Loucy (cell line): ENCODE data around the gene TNFRSF11A.

Source experiments
- H2AFZ ChIP-seq: fragments of 200-600 bp; sonication (generic); 2 replicates; pipeline ENCODE4 v1.6.0; 2016; ENCODE audit warnings: antibody characterized with exemption, mild to moderate bottlenecking, low read length, moderate library complexity
- H3F3A ChIP-seq: fragments of 200-600 bp; 2 replicates; pipeline ENCODE4 v1.6.0; 2016; ENCODE audit warnings: antibody characterized with exemption, low read depth, mild to moderate bottlenecking
- H3K27me3 ChIP-seq: fragments of 200-600 bp; sonication (generic); 2 replicates; pipeline ENCODE4 v1.6.1; 2014; ENCODE audit warnings: low read length, mild to moderate bottlenecking; ENCODE audit not compliant: insufficient read depth, poor library complexity, severe bottlenecking
- H3K36me3 ChIP-seq: fragments of 200-600 bp; sonication (generic); 2 replicates; pipeline ENCODE4 v1.6.1; 2016; ENCODE audit warnings: low read length; ENCODE audit not compliant: insufficient read depth
- H3K4me1 ChIP-seq: fragments of 200-600 bp; sonication (generic); 2 replicates; pipeline ENCODE4 v1.5.1; 2014; ENCODE audit warnings: low read length, mild to moderate bottlenecking; ENCODE audit not compliant: insufficient read depth, poor library complexity, severe bottlenecking
- H3K4me2 ChIP-seq: fragments of 200-600 bp; sonication (generic); 2 replicates; pipeline ENCODE4 v1.6.0; 2014; ENCODE audit warnings: antibody characterized with exemption, low read length, low read depth, mild to moderate bottlenecking; ENCODE audit not compliant: poor library complexity, severe bottlenecking
- H3K4me3 ChIP-seq: fragments of 200-600 bp; sonication (generic); 2 replicates; pipeline ENCODE4 v1.5.1; 2014; ENCODE audit warnings: low read length, mild to moderate bottlenecking, mixed read lengths; ENCODE audit not compliant: poor library complexity, severe bottlenecking
- H3K79me2 ChIP-seq: fragments of 200-600 bp; sonication (generic); 2 replicates; pipeline ENCODE4 v1.6.1; 2014; ENCODE audit warnings: low read length; ENCODE audit not compliant: insufficient read depth
- H3K9ac ChIP-seq: fragments of 200-600 bp; sonication (generic); 2 replicates; pipeline ENCODE4 v1.6.0; 2014; ENCODE audit warnings: mild to moderate bottlenecking, low read depth, low read length, moderate library complexity; ENCODE audit not compliant: poor library complexity, severe bottlenecking
- H3K9me2 ChIP-seq: fragments of 200-600 bp; sonication (generic); replicated peaks from 2 replicates; pipeline ENCODE4 v1.6.1; 2016; ENCODE audit warnings: low read depth, low read length, mixed read lengths
- H3K9me3 ChIP-seq: fragments of 200-600 bp; sonication (generic); 2 replicates; pipeline ENCODE4 v1.6.1; 2014; ENCODE audit warnings: mild to moderate bottlenecking, antibody characterized with exemption, low read length, low read depth; ENCODE audit not compliant: insufficient read depth
- H4K20me1 ChIP-seq: fragments of 200-600 bp; sonication (generic); 2 replicates; pipeline ENCODE4 v1.6.0; 2014; ENCODE audit warnings: antibody characterized with exemption, low read length, mild to moderate bottlenecking; ENCODE audit not compliant: insufficient read depth, poor library complexity, severe bottlenecking
- EZH2phosphoT487 ChIP-seq: fragments of 200-600 bp; IDR thresholded peaks from 2 replicates; pipeline ENCODE4 v1.6.1; 2018; ENCODE audit warnings: antibody characterized with exemption, mild to moderate bottlenecking, moderate library complexity, borderline replicate concordance
- TF ChIP-seq, protein P1 (sequence below): fragments of 200-600 bp; sonication (generic); conservative IDR thresholded peaks from 2 replicates; pipeline ENCODE4 v1.5.1; 2014; ENCODE audit warnings: mild to moderate bottlenecking, antibody characterized with exemption, low read length

Gene TNFRSF11A

DNA sequence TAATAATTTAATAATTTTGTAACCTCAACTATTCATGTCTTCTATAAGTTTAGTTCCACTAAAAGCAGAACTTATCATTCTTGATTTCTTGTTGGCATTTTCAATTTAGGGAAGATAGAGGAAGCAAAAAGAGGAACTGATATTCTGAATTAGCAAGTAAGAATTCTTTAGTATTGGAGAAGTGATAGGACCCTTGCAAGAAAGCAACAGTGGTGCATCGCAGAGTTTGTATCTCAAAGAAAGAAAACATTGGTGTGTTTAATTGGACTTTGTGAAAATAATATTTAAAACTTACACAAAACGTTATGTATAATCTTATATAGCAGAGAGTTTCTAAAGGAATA lies 36.5 kb upstream of the TNFRSF11A start:
- Histone ChIP-seq H3F3A (no peaks in the 10 kb centered on the region), H3K9ac (no peak overlapping the region), H3K79me2 (no peaks in the 10 kb centered on the region), H4K20me1 (no peaks in the 10 kb centered on the region), H3K9me2 (no peaks in the 10 kb centered on the region), H3K4me3 (no peak overlapping the region), H3K4me1 (no peaks in the 10 kb centered on the region), H3K36me3 (peaks cover 79% of the 10 kb centered on the region), H3K4me2 (no peak overlapping the region), H3K27me3 (no peaks in the 10 kb centered on the region), H3K9me3 (no peaks in the 10 kb centered on the region), H2AFZ (no peak overlapping the region)
- TF ChIP-seq EZH2phosphoT487, result no peak
- TF ChIP-seq, protein P1, sequence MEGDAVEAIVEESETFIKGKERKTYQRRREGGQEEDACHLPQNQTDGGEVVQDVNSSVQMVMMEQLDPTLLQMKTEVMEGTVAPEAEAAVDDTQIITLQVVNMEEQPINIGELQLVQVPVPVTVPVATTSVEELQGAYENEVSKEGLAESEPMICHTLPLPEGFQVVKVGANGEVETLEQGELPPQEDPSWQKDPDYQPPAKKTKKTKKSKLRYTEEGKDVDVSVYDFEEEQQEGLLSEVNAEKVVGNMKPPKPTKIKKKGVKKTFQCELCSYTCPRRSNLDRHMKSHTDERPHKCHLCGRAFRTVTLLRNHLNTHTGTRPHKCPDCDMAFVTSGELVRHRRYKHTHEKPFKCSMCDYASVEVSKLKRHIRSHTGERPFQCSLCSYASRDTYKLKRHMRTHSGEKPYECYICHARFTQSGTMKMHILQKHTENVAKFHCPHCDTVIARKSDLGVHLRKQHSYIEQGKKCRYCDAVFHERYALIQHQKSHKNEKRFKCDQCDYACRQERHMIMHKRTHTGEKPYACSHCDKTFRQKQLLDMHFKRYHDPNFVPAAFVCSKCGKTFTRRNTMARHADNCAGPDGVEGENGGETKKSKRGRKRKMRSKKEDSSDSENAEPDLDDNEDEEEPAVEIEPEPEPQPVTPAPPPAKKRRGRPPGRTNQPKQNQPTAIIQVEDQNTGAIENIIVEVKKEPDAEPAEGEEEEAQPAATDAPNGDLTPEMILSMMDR, result no peak

DNA sequence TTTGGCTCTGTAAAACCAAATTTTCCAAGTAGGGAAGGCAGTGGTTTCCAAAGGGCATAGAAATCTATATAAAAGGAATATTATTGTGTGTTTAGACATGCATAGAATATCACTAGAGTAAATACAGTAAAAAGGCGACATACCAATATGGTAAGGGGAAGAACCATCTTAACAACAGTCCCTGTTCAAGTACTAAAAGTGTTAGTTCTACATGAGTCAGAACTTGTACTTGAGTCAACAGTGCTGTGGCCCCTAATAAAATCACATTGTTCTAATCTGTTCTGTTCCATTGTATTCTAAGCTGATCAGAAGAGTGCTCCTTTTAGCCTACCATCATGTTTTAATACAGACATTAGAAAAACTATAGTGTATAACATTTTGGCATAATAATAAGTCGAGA lies 36.1 kb upstream of the TNFRSF11A start:
- Histone ChIP-seq H3K4me3 (no peak overlapping the region), H3K9me2 (no peaks in the 10 kb centered on the region), H3K79me2 (no peaks in the 10 kb centered on the region), H2AFZ (no peak overlapping the region), H3K36me3 (peaks cover 79% of the 10 kb centered on the region), H3K27me3 (no peaks in the 10 kb centered on the region), H3K9me3 (no peaks in the 10 kb centered on the region), H3K9ac (no peak overlapping the region), H4K20me1 (no peaks in the 10 kb centered on the region), H3K4me1 (no peaks in the 10 kb centered on the region), H3K4me2 (no peak overlapping the region), H3F3A (no peaks in the 10 kb centered on the region)
- TF ChIP-seq EZH2phosphoT487, result no peak
- TF ChIP-seq, protein P1, result no peak

DNA sequence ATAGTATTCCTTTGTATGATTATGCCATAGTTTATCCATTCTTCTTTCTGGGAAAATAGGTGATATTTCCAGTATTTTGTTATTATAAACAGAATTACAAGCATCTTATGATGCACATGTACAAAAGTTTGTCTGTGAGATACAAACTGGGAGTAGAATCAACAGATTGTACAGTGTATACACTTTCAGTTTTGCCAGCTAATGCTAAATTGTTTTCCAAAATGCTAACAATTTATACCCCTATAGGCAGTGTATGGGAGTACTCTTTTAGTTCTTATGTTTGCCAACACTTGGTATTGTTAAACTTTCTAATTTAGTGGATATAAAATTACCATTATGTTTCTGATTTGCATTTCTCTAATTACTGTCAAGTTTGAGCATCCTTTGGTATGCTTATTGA lies 31.0 kb upstream of the TNFRSF11A start:
- Histone ChIP-seq H3K79me2 (no peaks in the 10 kb centered on the region), H3K4me3 (no peak overlapping the region), H3K27me3 (no peaks in the 10 kb centered on the region), H4K20me1 (no peaks in the 10 kb centered on the region), H3F3A (no peaks in the 10 kb centered on the region), H3K9me3 (no peaks in the 10 kb centered on the region), H3K4me1 (no peaks in the 10 kb centered on the region), H3K9me2 (no peaks in the 10 kb centered on the region), H3K9ac (no peak overlapping the region), H3K4me2 (no peak overlapping the region), H2AFZ (no peak overlapping the region), H3K36me3 (peaks cover 44% of the 10 kb centered on the region)
- TF ChIP-seq, protein P1, result no peak
- TF ChIP-seq EZH2phosphoT487, result no peak
